WERI-Rb-1 (cell line): Measurements from ENCODE around the gene SCYGR1.

Experiments
- DNase-seq: peaks from one replicate; pipeline ENCODE4 v3.0.0-alpha.2; 2020
- H3K27ac ChIP-seq: fragments of 250-450 bp; sonication (Bioruptor Pico); 2 replicates; pipeline ENCODE4 v1.5.1; 2020; ENCODE audit warnings: mild to moderate bottlenecking, moderate library complexity
- H3K27me3 ChIP-seq: fragments of 250-450 bp; sonication (Bioruptor Pico); 2 replicates; pipeline ENCODE4 v1.5.1; 2021; ENCODE audit warnings: mild to moderate bottlenecking, low read depth, moderate library complexity; ENCODE audit not compliant: insufficient read depth, severe bottlenecking
- H3K36me3 ChIP-seq: fragments of 250-450 bp; sonication (Bioruptor Pico); 2 replicates; pipeline ENCODE4 v1.5.1; 2020; ENCODE audit warnings: mild to moderate bottlenecking, moderate library complexity
- H3K4me3 ChIP-seq: 2 replicates; pipeline ENCODE4 v1.5.1; 2011; ENCODE audit warnings: low read depth, mild to moderate bottlenecking, control low read depth, low read length
- H3K9me3 ChIP-seq: fragments of 250-450 bp; sonication (Bioruptor Pico); 2 replicates; pipeline ENCODE4 v1.5.1; 2021; ENCODE audit warnings: mild to moderate bottlenecking, moderate library complexity; ENCODE audit not compliant: severe bottlenecking
- TF ChIP-seq, protein P1 (sequence below): IDR thresholded peaks from 2 replicates; pipeline ENCODE4 v1.5.1; 2011; ENCODE audit warnings: low read depth, mild to moderate bottlenecking, control low read depth, inconsistent platforms, low read length

Gene SCYGR1

GRCh38 chr2:227406177-227407031, 18.7 kb upstream of the SCYGR1 start:
- TF ChIP-seq, protein P1, sequence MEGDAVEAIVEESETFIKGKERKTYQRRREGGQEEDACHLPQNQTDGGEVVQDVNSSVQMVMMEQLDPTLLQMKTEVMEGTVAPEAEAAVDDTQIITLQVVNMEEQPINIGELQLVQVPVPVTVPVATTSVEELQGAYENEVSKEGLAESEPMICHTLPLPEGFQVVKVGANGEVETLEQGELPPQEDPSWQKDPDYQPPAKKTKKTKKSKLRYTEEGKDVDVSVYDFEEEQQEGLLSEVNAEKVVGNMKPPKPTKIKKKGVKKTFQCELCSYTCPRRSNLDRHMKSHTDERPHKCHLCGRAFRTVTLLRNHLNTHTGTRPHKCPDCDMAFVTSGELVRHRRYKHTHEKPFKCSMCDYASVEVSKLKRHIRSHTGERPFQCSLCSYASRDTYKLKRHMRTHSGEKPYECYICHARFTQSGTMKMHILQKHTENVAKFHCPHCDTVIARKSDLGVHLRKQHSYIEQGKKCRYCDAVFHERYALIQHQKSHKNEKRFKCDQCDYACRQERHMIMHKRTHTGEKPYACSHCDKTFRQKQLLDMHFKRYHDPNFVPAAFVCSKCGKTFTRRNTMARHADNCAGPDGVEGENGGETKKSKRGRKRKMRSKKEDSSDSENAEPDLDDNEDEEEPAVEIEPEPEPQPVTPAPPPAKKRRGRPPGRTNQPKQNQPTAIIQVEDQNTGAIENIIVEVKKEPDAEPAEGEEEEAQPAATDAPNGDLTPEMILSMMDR, result peak; percentile 69
- Histone ChIP-seq H3K27me3 (no peaks in the 10 kb centered on the region), H3K9me3 (no peaks in the 10 kb centered on the region), H3K36me3 (no peaks in the 10 kb centered on the region), H3K27ac (no peak overlapping the region), H3K4me3 (no peak overlapping the region)
- peak; percentile 50 for DNase-seq

DNA sequence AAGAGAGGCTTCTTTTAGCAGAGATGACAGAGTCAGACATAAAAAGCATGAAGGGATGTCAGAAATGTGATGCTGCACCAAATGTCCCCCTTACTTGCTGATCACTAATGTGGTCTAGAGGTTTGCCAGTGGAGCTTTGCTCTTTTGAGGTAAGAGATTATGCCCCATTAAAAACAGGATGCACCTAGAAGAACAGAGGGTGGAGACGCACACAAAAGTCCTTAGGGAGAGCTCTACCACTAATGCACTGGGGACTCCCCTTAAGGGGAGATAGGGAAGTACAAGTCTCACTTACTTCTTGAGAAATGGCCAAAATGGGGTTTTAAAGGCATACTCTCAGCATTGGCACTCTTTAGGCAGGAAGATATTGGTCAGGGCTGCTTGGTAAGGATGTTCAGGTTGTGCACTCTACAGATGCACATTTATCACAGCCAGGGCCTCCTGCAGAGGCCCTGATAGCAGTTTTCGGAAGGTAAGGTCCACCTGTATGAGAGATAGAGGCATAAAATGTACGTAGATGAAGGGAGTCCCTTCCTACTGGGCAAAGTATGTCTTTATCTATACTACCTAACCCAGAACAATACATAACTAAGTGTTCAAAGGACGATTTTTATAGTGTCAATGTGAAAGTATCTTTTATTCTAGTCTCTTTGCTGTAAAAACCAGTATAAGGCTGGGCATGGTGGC, 17.0 kb upstream of the SCYGR1 start:
- Histone ChIP-seq H3K27ac (no peak overlapping the region), H3K36me3 (no peaks in the 10 kb centered on the region), H3K4me3 (no peak overlapping the region), H3K27me3 (no peaks in the 10 kb centered on the region), H3K9me3 (no peaks in the 10 kb centered on the region)
- TF ChIP-seq, protein P1, result no peak
- DNase-seq, result no peak

DNA sequence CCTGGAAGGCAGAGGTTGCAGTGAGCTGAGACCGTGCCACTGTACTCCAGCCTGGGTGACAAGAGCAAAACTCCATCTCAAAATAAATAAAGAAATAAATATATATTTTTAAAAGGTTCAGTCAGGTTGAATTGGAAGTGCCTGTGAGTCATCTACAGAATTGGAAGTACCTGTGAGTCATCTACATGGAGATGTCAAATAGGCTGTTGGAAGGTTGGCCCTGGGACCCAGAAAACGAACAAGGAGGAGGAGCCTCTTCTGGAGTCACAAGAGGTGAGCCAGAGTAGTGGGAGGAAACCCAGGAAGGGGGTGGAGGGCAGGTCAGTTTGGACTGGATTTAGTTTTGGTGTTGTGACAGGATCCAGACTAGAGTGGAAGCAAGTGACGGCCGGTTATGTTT, 15.2 kb upstream of the SCYGR1 start:
- H3K9me3 ChIP-seq, result no peaks in the 10 kb centered on the region
- no peaks in the 10 kb centered on the region for H3K27me3 ChIP-seq
- no peak overlapping the region for H3K27ac ChIP-seq
- TF ChIP-seq, protein P1, result no peak
- no peak overlapping the region for H3K4me3 ChIP-seq
- DNase-seq, result no peak
- H3K36me3 ChIP-seq, result no peaks in the 10 kb centered on the region

DNA sequence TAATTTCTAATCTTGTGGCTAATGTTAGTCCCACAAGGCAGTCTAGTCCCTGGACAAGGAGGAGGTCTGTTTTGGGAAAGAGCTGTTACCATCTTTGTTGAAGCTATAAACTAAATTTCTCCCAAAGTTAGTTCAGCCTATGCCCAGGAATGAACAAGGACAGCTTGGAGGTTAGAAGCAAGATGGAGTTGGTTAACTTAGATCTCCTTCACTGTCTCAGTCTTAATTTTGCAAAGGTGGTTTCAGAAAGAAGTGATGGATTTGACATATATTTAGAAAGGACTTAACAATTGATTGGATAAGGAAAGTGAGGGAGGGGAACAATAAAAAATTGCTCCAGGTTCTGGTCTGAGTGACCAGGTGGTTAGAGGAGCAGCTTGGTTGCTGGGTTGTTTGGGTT, 14.6 kb upstream of the SCYGR1 start:
- no peak for DNase-seq
- Histone ChIP-seq H3K27ac (no peak overlapping the region), H3K9me3 (no peaks in the 10 kb centered on the region), H3K36me3 (no peaks in the 10 kb centered on the region), H3K27me3 (no peaks in the 10 kb centered on the region), H3K4me3 (no peak overlapping the region)
- TF ChIP-seq, protein P1, result no peak

- Histone ChIP-seq H3K4me3 (no peak overlapping the region), H3K27me3 (no peaks in the 10 kb centered on the region), H3K9me3 (no peaks in the 10 kb centered on the region), H3K36me3 (no peaks in the 10 kb centered on the region), H3K27ac (no peak overlapping the region)
- TF ChIP-seq, protein P1, result no peak
- no peak for DNase-seq
These were observed 13.8 kb upstream of the SCYGR1 start for GRCh38 chr2:227401550-227401949.
